Keratinocyte (primary cell): Measurements from ENCODE around the gene RPL36A.

Experiments
- CTCF ChIP-seq, 3 experiments: IDR thresholded peaks in 1 of 3; conservative IDR thresholded peaks in 1 of 3; optimal IDR thresholded peaks in 1 of 3; 2 replicates in 2 of 3; 3 replicates in 1 of 3; pipeline versions ENCODE3 to v1.5.1; 2011; ENCODE audit warnings: low read length in 3 of 3, mild to moderate bottlenecking in 3 of 3, moderate library complexity in 2 of 3, control low read depth in 1 of 3, inconsistent platforms in 1 of 3; ENCODE audit not compliant: insufficient read depth in 2 of 3; ENCODE audit errors: extremely low read depth in 1 of 3
- EZH2 ChIP-seq: IDR thresholded peaks from one replicate; pipeline ENCODE4 v1.6.1; 2012; ENCODE audit warnings: inconsistent platforms, mild to moderate bottlenecking, low read length, moderate library complexity

GRCh38 chrX:101362757-101363156, 28.1 kb upstream of the RPL36A start:
- TF ChIP-seq CTCF (optimal IDR thresholded peaks at IDR 0.05 in 1 of 3, IDR thresholded peaks at IDR 0.05 in 1 of 3, conservative IDR thresholded peaks at IDR 0.05 in 1 of 3; ENCODE audit: extremely low read depth in 1 of 3, insufficient read depth in 2 of 3, low read length in 3 of 3), result no peak
- no peak for TF ChIP-seq EZH2
